Natural killer cell (primary cell): ENCODE measurements around the gene CNKSR3. TPM values are rescaled to one million over a fixed set of nuclear protein-coding genes. Genes with fewer than 3 reads are reported as not detected.
A peak's percentile ranks its signal among the peaks of the same experiment; 100 is the strongest.

Experiments used
- ATAC-seq, 3 donors: fragments of 150-1000 bp in 2 of 3; fragments of 200-7000 bp in 1 of 3; cut with Tn5 transposase; 1 replicate in 1 of 3; 2 replicates in 2 of 3; pipeline ENCODE4 v1.10.0; 2021; ENCODE audit warnings: mild to moderate bottlenecking in 2 of 3, moderate library complexity in 2 of 3
- DNase-seq, 2 donors: peaks; one replicate each; pipeline versions ENCODE4 v3.0.0 to v3.0.0-alpha.2; 2013 to 2021; ENCODE audit warnings: mixed read lengths in 1 of 2
- H3K27ac ChIP-seq: one replicate; pipeline ENCODE4 v1.5.1; 2013; ENCODE audit warnings: mild to moderate bottlenecking, low read length
- H3K27me3 ChIP-seq: one replicate; pipeline ENCODE4 v1.6.1; 2013; ENCODE audit warnings: low read length; ENCODE audit not compliant: control insufficient read depth, insufficient read depth
- H3K36me3 ChIP-seq: one replicate; pipeline ENCODE4 v1.6.1; 2013; ENCODE audit warnings: low read length; ENCODE audit not compliant: control insufficient read depth, insufficient read depth
- H3K4me1 ChIP-seq: one replicate; pipeline ENCODE4 v1.6.1; 2013; ENCODE audit warnings: low read length; ENCODE audit not compliant: control insufficient read depth, insufficient read depth
- H3K4me3 ChIP-seq: one replicate; pipeline ENCODE4 v1.5.1; 2013; ENCODE audit warnings: low read length
- H3K9me3 ChIP-seq: one replicate; pipeline ENCODE4 v1.6.1; 2013; ENCODE audit warnings: low read length; ENCODE audit not compliant: control insufficient read depth, insufficient read depth
- H3K27ac Mint-ChIP-seq, 2 donors: one replicate each; pipeline ENCODE4 v1.8.0; 2022; ENCODE audit warnings: mild to moderate bottlenecking in 2 of 2, mixed read lengths in 2 of 2, moderate library complexity in 1 of 2
- H3K27me3 Mint-ChIP-seq, 2 donors: one replicate each; pipeline ENCODE4 v1.8.0; 2022; ENCODE audit warnings: low read depth in 2 of 2, mixed read lengths in 2 of 2
- H3K36me3 Mint-ChIP-seq: one replicate; pipeline ENCODE4 v1.8.0; 2022; ENCODE audit warnings: mixed read lengths
- H3K4me1 Mint-ChIP-seq, 2 donors: one replicate each; pipeline ENCODE4 v1.8.0; 2022; ENCODE audit warnings: mixed read lengths in 2 of 2
- H3K4me3 Mint-ChIP-seq: one replicate; pipeline ENCODE4 v1.8.0; 2022; ENCODE audit warnings: mild to moderate bottlenecking, moderate library complexity, mixed read lengths
- H3K9me3 Mint-ChIP-seq, 2 donors: one replicate each; pipeline ENCODE4 v1.8.0; 2022; ENCODE audit warnings: mixed read lengths in 2 of 2
- WGBS: methylation state at CpG from one replicate; pipeline ENCODE4 v1.1.7; 2013; ENCODE audit warnings: missing lambda C conversion rate; ENCODE audit not compliant: insufficient coverage; 5-methylcytosine and 5-hydroxymethylcytosine counted together
- intact Hi-C: fragments of 100-400 bp; cut with micrococcal nuclease; formaldehyde crosslinking; loops from one replicate; pipeline ENCODE4 v1.14.2; 2022
- total RNA-seq, 4 donors: library from RNA; stranded (reverse); fragments of 120-200 nt in 1 of 4; gene quantifications; one replicate each; pipeline versions ENCODE4 v1.2.3 to v1.2.4, GENCODE V29; 2013 to 2022
- TF ChIP-seq, protein P1 (sequence below): fragments of 200-600 bp; IDR thresholded peaks from one replicate; pipeline ENCODE4 v1.8.0; 2022; ENCODE audit warnings: antibody characterized with exemption

The CNKSR3 gene
- total RNA-seq, 3 donors from 2014 or later (not counting 1 experiment from before 2014, with no cell fraction given): 0.18 TPM; not detected in 2

DNA sequence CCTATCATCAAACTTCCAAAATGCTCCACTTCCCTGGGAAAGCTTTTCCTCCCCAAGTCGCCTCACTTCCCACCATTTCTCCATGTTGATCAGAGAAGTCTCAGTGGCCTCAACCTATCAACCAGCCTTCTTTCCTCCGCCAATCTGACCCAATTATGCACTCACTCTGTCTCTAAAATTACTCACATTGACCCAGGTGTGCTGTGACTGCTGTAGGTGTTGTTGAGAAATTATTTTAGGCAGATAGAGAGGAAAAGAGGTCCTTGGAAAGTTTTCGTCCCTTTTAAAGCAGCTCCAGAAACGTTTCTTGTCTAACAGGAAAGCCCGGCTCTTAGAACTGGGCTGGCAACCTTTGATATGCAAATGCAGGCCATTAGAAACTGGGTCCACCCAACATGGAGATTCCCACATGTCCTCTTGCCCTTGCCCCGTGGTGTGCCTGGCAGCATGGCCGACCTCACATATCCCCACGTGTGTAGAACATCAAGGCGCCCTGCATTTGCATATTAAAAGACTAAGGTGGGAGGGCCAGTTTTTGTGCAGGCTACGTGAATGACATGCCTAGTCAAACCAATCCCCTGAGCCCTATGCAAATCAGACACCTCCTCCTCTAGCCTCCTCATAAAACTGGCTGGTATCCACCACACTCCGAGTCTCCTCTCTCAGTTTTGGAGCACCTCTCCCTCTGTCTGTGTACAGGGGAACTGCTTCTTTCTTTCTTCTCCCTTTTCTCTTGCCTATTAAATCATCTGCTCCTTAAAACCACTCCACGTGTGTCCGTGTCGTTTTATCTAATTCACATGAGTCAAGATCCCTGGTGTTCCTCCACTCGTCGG lies 166.8 kb downstream of the CNKSR3 start:
- Histone ChIP-seq H3K9me3 (no peaks in the 10 kb centered on the region), H3K4me3 (no peak overlapping the region), H3K27ac (no peak overlapping the region), H3K36me3 (no peaks in the 10 kb centered on the region), H3K27me3 (no peaks in the 10 kb centered on the region), H3K4me1 (no peaks in the 10 kb centered on the region)
- no peaks in the 10 kb centered on the region for H3K9me3 Mint-ChIP-seq
- TF ChIP-seq, protein P1, sequence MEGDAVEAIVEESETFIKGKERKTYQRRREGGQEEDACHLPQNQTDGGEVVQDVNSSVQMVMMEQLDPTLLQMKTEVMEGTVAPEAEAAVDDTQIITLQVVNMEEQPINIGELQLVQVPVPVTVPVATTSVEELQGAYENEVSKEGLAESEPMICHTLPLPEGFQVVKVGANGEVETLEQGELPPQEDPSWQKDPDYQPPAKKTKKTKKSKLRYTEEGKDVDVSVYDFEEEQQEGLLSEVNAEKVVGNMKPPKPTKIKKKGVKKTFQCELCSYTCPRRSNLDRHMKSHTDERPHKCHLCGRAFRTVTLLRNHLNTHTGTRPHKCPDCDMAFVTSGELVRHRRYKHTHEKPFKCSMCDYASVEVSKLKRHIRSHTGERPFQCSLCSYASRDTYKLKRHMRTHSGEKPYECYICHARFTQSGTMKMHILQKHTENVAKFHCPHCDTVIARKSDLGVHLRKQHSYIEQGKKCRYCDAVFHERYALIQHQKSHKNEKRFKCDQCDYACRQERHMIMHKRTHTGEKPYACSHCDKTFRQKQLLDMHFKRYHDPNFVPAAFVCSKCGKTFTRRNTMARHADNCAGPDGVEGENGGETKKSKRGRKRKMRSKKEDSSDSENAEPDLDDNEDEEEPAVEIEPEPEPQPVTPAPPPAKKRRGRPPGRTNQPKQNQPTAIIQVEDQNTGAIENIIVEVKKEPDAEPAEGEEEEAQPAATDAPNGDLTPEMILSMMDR: no peak
- intact Hi-C loops: no loop called here
- no peak overlapping the region for H3K27ac Mint-ChIP-seq
- peak in 1 of 3 donors; percentile 47 for ATAC-seq
- no peak overlapping the region for H3K4me3 Mint-ChIP-seq
- DNase-seq: peak in 1 of 2 donors; percentile 14
- H3K27me3 Mint-ChIP-seq: peaks cover 8% of the 10 kb centered on the region in 2 donors
- no peaks in the 10 kb centered on the region for H3K36me3 Mint-ChIP-seq
- 78% methylated on average over 15 of the region's 16 CpGs for WGBS
- no peaks in the 10 kb centered on the region for H3K4me1 Mint-ChIP-seq

DNA sequence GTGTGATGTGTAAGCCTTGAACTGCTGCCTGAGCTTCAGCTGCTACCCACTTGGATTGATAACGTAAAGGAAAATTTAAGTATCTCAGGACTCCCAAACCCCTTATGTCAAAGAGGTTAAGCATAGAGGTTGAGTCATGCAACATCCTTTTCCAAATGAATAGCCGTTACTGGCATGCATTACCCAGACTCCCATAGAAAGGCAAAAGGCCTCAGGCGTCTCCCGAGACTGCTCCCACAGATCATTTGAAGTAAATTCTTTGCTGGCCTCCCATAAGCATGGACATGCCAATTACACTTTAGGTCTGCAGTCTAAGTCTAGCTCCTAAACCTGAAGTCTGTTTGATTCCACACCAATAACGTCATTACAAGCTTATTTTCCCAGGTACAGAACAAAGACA lies 168.6 kb downstream of the CNKSR3 start:
- 92% methylated on average over 5 of the region's 5 CpGs for WGBS
- peaks cover 5 to 7% of the 10 kb centered on the region in 2 donors for H3K4me1 Mint-ChIP-seq
- H3K4me3 Mint-ChIP-seq: no peak overlapping the region
- DNase-seq (no peak), ATAC-seq (no peak)
- no peaks in the 10 kb centered on the region for H3K27me3 ChIP-seq
- no peak overlapping the region for H3K4me3 ChIP-seq
- H3K4me1 ChIP-seq: no peaks in the 10 kb centered on the region
- no peaks in the 10 kb centered on the region for H3K36me3 ChIP-seq
- H3K9me3 ChIP-seq: no peaks in the 10 kb centered on the region
- H3K36me3 Mint-ChIP-seq: no peaks in the 10 kb centered on the region
- H3K27ac ChIP-seq: no peak overlapping the region
- peaks cover 0 to 8% of the 10 kb centered on the region in 2 donors for H3K27me3 Mint-ChIP-seq
- H3K27ac Mint-ChIP-seq: no peak overlapping the region
- intact Hi-C loops: no loop called here
- H3K9me3 Mint-ChIP-seq: no peaks in the 10 kb centered on the region
- TF ChIP-seq, protein P1: no peak

DNA sequence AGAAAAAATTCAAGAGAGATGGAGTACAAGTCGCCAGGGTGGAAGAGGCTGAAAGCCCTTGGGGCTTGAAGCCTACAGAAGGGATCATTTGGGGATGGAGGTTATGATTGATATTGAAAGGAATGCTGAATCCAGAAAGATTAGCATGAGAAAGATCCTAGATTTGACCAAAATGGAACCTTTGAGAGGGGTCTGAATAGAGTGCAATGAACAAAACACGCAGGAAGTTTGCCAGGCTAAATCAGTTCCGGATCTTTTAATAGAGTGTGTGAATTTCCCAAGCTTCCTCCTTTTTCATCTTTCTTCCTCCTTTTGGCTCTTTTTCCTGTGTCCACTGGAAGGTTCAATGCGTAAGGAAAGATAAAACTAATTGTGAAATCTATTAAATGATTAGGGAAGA lies 169.1 kb downstream of the CNKSR3 start:
- Histone ChIP-seq H3K36me3 (no peaks in the 10 kb centered on the region), H3K27ac (no peak overlapping the region), H3K9me3 (no peaks in the 10 kb centered on the region), H3K4me3 (no peak overlapping the region), H3K4me1 (no peaks in the 10 kb centered on the region), H3K27me3 (no peaks in the 10 kb centered on the region)
- Mint-ChIP-seq H3K4me1 (peaks cover 5 to 7% of the 10 kb centered on the region in 2 donors), H3K4me3 (no peak overlapping the region), H3K27me3 (peaks cover 0 to 8% of the 10 kb centered on the region in 2 donors), H3K36me3 (no peaks in the 10 kb centered on the region), H3K27ac (no peak overlapping the region), H3K9me3 (no peaks in the 10 kb centered on the region)
- TF ChIP-seq, protein P1: no peak
- WGBS: 86% methylated on average over 3 of the region's 4 CpGs
- DNase-seq (no peak), ATAC-seq (no peak)
- intact Hi-C loops: no loop called here

Other genes starting within 250 kb of the CNKSR3 start
- 10 to 100 TPM; 31.4 to 53.2 (median 45.5) TPM for gene IPCEF1, start 153.9 kb downstream of the CNKSR3 start, total RNA-seq
- gene SCAF8, start 222.7 kb upstream of the CNKSR3 start, total RNA-seq: 10 to 100 TPM; 60.0 to 74.3 (median 68.2) TPM